ENCODE results near the gene GDI1.

Gene GDI1

DNA sequence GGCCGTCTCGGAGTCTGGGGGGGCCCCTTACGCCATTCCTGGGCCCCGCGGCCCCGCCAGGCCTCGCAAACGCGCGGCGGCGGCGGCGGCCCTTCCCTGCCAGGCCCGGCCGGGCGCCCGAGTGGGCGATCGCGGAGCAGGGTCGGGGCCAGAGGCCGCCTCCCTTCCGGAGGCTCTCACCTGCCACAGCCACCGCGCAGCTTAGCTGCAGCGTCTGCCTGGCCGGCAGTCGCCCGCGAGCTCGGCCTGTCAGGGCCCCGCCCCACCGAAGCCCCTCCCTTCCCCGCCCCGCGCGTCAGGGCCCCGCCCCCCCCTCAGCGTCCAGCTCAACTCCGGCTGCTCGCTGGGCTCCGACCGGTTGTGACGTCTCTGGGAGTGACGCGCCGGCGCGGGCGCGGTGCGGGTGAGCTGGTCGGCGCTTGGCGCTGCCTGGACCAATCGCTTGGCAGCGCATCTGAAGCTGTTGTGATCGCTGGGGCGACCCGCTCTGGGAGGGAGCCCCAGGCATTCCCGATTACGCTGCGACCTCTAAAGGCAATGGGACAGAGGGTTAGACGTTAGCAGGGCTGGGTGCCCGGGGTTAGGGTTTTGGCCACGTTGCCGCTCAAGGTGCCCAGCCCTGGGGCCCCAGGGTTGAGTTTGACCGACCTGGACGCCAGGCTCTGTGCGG is 53.6 kb downstream of the GDI1 start, which contains the start of gene SLC10A3:
Gene SLC10A3 (minus strand): TSS at position 216 of the 670 bp plus-strand sequence. CDS start 1,689 bp downstream, outside the sequence.
- peaks cover 9% of the 10 kb centered on the region for H3K36me3 ChIP-seq (ENCODE audit: insufficient read depth, insufficient read length, low read length)
- no peaks in the 10 kb centered on the region for H3K4me1 ChIP-seq (ENCODE audit: insufficient read depth, insufficient read length)
- TF ChIP-seq ZNF274 (IDR thresholded peaks at IDR 0.05; ENCODE audit: low read depth, low read length) (no peak), SUZ12 (IDR thresholded peaks at IDR 0.05; ENCODE audit: extremely low read depth, insufficient read depth, insufficient read length) (no peak), YY1 (IDR thresholded peaks at IDR 0.05; ENCODE audit: insufficient read depth, insufficient read length) (no peak)
- peak within 1 kb of the TSS; percentile 34 for H3K4me3 ChIP-seq (ENCODE audit: insufficient read length, low read depth)
- no peaks in the 10 kb centered on the region for H3K27me3 ChIP-seq (ENCODE audit: insufficient read depth, insufficient read length)
- H3K9ac ChIP-seq (ENCODE audit: insufficient read length, low read depth): peak within 1 kb of the TSS; percentile 80
- H3K9me3 ChIP-seq (ENCODE audit: insufficient read depth, low read length): no peaks in the 10 kb centered on the region
- DNase-seq (ENCODE audit: low read depth, low spot score): peak; percentile 78
